H1 (cell line): Measurements from ENCODE around the gene TTC38. TPM values are rescaled to one million over a fixed set of nuclear protein-coding genes. Genes with fewer than 3 reads are reported as not detected.

Experiments used
- EGR1 ChIP-seq: IDR thresholded peaks from 2 replicates; pipeline ENCODE4 v1.6.1; 2011; ENCODE audit warnings: low read depth, low read length, borderline replicate concordance
- KDM5A ChIP-seq: fragments of 200-600 bp; IDR thresholded peaks from 2 replicates; pipeline ENCODE4 v1.7.1; 2012; ENCODE audit warnings: mild to moderate bottlenecking, low read length, inconsistent platforms, mixed read lengths
- polyA plus RNA-seq, 7 experiments: library from polyadenylated mRNA; depleted of rRNA in 3 of 7; stranded (reverse) in 5 of 7; unstranded in 2 of 7; fragments of >200 nt in 5 of 7; fragments of 200-250 nt in 2 of 7; gene quantifications; 1 replicate in 5 of 7; 2 replicates in 1 of 7; 4 replicates in 1 of 7; pipeline versions ENCODE4 v1.2.1 to v1.2.3, GENCODE V29; 2011 to 2013; ENCODE audit warnings: missing spikeins in 2 of 7, mixed read lengths in 2 of 7
- total RNA-seq: library from RNA; stranded (reverse); fragmentation: NEBNext Ultra II Directional; extraction: Animal tissue kit (Norgen Biotek cat#: 25700); gene quantifications from 2 replicates; pipeline ENCODE4 v1.2.1, GENCODE V29; 2021

The TTC38 gene
- total and polyA plus RNA-seq, 2 of the 8 experiments (the other 6 are each of a cell fraction or from before 2014, with no cell fraction given) = 25.3 to 34.8 TPM

- TF ChIP-seq KDM5A = no peak
- no peak for TF ChIP-seq EGR1
These were observed 61.8 kb downstream of the TTC38 start (continued) for GRCh38 chr22:46329616-46330015.
